Neutrophil (primary cell): ENCODE measurements around the gene HMHB1.

Source experiments
- H3K27ac ChIP-seq: fragments of 200-600 bp; sonication (generic); 2 replicates; pipeline ENCODE4 v1.5.1; 2016; ENCODE audit warnings: mild to moderate bottlenecking, moderate library complexity
- H3K27me3 ChIP-seq: fragments of 200-600 bp; sonication (generic); 2 replicates; pipeline ENCODE4 v1.6.0; 2016; ENCODE audit warnings: mild to moderate bottlenecking
- H3K36me3 ChIP-seq: fragments of 200-600 bp; sonication (generic); 2 replicates; pipeline ENCODE4 v1.5.1; 2017
- H3K4me1 ChIP-seq, 2 experiments: fragments of 200-600 bp in 1 of 2; sonication (generic) in 1 of 2; 1 replicate in 1 of 2; 2 replicates in 1 of 2; pipeline versions ENCODE4 v1.5.1 to v1.6.1; 2013 to 2016; ENCODE audit warnings: low read depth in 1 of 2, low read length in 1 of 2, mild to moderate bottlenecking in 1 of 2, moderate library complexity in 1 of 2; ENCODE audit not compliant: control insufficient read depth in 1 of 2, insufficient read depth in 1 of 2
- H3K4me3 ChIP-seq, 2 experiments: fragments of 200-600 bp in 1 of 2; sonication (generic) in 1 of 2; 1 replicate in 1 of 2; 2 replicates in 1 of 2; pipeline ENCODE4 v1.5.1; 2013 to 2016; ENCODE audit warnings: low read depth in 1 of 2, low read length in 1 of 2, mild to moderate bottlenecking in 1 of 2, moderate library complexity in 1 of 2
- H3K9me3 ChIP-seq: fragments of 200-600 bp; sonication (generic); 2 replicates; pipeline ENCODE4 v1.5.1; 2016
- TF ChIP-seq, protein P1 (sequence below): fragments of 200-600 bp; sonication (generic); IDR thresholded peaks from 2 replicates; pipeline ENCODE4 v1.5.1; 2016; ENCODE audit warnings: antibody characterized with exemption

The HMHB1 gene

DNA sequence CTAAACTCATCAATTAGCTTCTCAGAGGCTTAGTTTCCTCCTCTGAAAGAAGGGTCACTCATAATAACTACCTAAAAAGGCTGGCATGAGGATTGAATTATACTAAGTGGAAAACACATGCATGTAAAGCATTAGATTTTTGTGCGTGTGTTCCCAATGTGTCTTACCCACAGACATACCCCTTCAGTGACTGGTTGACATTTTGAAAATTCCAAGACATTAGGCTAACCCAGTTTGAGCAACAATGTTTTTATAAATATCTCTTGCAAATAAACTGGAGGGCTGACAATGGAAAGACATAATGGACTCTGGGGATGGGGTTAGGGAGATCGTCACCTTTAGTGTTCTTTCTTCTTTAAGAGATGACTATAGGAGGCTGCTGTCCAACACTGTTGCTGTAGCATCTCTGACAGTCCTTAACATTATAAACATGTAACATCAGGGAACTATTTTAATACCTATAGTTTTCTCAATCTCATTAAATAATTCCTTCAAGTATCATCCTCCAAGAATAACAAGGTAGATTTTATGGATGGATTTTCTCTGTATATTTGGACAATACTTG is 24.3 kb downstream of the HMHB1 start:
- H3K27me3 ChIP-seq: peaks cover 2% of the 10 kb centered on the region
- no peak overlapping the region for H3K27ac ChIP-seq
- H3K4me3 ChIP-seq: no peak overlapping the region
- no peaks in the 10 kb centered on the region for H3K4me1 ChIP-seq
- TF ChIP-seq, protein P1, sequence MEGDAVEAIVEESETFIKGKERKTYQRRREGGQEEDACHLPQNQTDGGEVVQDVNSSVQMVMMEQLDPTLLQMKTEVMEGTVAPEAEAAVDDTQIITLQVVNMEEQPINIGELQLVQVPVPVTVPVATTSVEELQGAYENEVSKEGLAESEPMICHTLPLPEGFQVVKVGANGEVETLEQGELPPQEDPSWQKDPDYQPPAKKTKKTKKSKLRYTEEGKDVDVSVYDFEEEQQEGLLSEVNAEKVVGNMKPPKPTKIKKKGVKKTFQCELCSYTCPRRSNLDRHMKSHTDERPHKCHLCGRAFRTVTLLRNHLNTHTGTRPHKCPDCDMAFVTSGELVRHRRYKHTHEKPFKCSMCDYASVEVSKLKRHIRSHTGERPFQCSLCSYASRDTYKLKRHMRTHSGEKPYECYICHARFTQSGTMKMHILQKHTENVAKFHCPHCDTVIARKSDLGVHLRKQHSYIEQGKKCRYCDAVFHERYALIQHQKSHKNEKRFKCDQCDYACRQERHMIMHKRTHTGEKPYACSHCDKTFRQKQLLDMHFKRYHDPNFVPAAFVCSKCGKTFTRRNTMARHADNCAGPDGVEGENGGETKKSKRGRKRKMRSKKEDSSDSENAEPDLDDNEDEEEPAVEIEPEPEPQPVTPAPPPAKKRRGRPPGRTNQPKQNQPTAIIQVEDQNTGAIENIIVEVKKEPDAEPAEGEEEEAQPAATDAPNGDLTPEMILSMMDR: no peak
- no peaks in the 10 kb centered on the region for H3K9me3 ChIP-seq
- H3K36me3 ChIP-seq: no peaks in the 10 kb centered on the region

DNA sequence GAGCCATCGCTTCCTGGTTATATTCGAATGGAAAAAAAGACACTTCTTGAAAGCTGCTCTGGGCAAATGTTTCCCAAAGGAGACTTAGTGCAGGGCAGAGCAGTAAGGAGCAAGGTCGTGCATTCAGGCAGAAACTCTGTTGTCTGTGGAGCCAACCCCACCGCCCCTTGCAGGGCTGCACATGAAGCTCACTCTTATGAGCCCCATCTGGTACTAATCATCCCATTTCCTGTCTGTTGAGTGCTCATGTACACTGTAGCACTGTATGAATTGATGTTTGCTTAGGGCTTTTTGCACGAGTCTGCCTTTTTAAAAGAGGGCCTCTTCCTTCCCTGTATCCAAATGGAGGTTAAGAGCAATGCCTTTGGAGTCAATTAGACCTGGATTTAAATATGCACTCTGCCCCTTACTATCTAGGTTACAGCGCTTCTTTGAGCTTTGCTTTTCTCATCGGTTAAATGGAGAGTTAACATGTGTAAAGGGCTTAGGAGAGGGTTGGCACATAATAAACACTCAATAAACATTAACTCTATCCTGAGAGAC is 25.4 kb downstream of the HMHB1 start:
- Histone ChIP-seq H3K27me3 (peaks cover 6% of the 10 kb centered on the region), H3K4me1 (no peaks in the 10 kb centered on the region), H3K36me3 (no peaks in the 10 kb centered on the region), H3K9me3 (no peaks in the 10 kb centered on the region), H3K27ac (no peak overlapping the region), H3K4me3 (no peak overlapping the region)
- TF ChIP-seq, protein P1: no peak

DNA sequence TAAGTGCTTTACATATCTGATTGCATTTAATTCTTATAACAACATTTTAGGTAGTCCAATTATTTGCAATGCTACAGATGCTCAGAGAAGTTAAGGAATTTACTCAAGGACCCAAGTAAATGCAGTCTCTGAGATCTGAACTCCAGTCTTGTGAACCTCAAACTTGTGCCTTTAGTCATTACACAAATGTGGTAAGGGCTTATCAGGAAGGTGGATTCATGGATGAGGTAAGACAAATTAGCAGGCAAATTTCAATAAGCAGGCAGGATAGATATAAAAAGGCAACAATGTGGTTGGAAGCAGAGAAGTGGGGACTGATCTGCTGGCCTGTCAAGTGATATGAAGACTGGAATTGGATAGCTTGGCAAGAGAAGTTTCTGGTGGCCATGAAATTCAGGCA is 29.5 kb downstream of the HMHB1 start:
- peaks cover 14% of the 10 kb centered on the region for H3K27me3 ChIP-seq
- no peak overlapping the region for H3K27ac ChIP-seq
- H3K4me1 ChIP-seq: no peaks in the 10 kb centered on the region
- H3K36me3 ChIP-seq: no peaks in the 10 kb centered on the region
- H3K4me3 ChIP-seq: no peak overlapping the region
- no peaks in the 10 kb centered on the region for H3K9me3 ChIP-seq
- TF ChIP-seq, protein P1: no peak

DNA sequence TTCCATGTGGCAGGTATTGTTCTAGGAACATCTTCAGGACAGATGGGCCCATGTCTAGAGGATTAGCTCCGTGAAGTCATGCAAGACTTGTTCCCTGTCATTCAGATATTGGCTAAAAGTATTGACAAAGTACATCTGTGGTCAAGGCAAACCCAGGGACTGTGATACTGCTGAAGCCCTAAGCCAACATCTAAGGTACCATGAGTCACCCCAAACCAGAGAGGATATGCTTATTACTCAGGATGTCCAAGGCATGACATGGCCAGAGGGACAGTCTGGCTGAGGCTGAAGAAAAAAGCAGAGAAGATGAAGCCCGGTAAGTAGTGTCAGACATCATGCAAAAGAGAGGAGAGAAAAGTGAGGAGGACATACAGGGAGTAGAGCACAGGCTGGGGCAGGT is 31.0 kb downstream of the HMHB1 start:
- H3K27ac ChIP-seq: no peak overlapping the region
- H3K4me3 ChIP-seq: no peak overlapping the region
- TF ChIP-seq, protein P1: no peak
- H3K36me3 ChIP-seq: no peaks in the 10 kb centered on the region
- no peaks in the 10 kb centered on the region for H3K9me3 ChIP-seq
- no peaks in the 10 kb centered on the region for H3K4me1 ChIP-seq
- peaks cover 14% of the 10 kb centered on the region for H3K27me3 ChIP-seq

- H3K4me1 ChIP-seq: no peaks in the 10 kb centered on the region
- no peaks in the 10 kb centered on the region for H3K36me3 ChIP-seq
- TF ChIP-seq, protein P1: no peak
- no peak overlapping the region for H3K4me3 ChIP-seq
- H3K27me3 ChIP-seq: peaks cover 14% of the 10 kb centered on the region
- H3K9me3 ChIP-seq: no peaks in the 10 kb centered on the region
- H3K27ac ChIP-seq: no peak overlapping the region
Measured at GRCh38 chr5:143843461-143843860, 31.5 kb downstream of the HMHB1 start.
